ENCODE measurements around the gene SNAI3. TPM values are rescaled to one million over a fixed set of nuclear protein-coding genes. Genes with fewer than 3 reads are reported as not detected.
A peak's percentile ranks its signal among the peaks of the same experiment; 100 is the strongest.

SNAI3 gene
- total and polyA plus RNA-seq, 9 of the 15 experiments (the other 6 are each of a cell fraction or from before 2014, with no cell fraction given), result 0.04 to 4.1 (median 0.80) TPM; not detected in 1

DNA sequence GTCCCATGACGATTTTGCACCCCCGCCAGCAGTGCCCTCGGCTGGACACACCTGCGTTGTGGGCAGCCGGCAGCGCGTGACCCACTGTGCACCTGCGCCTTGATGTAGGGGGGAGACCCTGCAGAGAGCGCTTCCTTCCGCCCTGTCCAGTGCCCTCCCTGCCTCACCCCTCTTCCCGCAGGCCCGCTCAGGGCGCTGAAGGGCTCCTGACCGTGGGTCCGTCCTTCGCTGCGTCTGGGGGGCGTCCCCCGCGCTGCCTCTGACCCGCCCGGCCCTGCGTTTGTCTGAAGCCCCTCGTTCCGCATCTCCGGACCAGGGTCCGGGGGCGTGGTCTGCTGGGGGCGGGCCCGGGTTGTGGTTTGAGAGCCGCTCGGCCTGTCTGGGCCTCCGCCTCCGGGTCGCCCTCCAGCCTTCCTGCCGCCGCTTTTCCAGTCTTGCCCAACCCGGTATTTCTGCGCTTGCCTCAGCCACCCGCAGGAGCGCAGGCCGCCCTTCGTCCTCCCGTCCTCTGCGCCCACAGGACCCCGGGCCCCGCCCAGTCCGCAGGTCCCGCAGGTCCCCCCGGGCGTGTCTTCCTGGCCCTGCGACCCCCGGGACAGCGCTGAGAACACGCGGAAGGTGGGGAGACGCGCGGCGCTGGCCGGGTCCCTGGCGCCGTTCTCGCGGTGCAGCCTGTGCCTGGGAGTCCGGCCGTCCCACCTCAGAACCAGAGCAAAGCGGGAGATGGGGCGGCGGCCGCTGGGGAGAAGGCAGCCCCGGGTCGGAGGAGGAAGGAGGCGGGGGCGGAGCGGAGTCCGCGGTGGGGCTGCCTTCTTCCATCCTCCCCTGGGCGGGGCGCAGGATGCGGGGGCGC lies 51.9 kb downstream of the SNAI3 start (continued):
- no peak for TF ChIP-seq MCM7 (IDR thresholded peaks at IDR 0.05)
- TF ChIP-seq TAF9B (IDR thresholded peaks at IDR 0.05; ENCODE audit: partially characterized antibody), result no peak
- TF ChIP-seq MYBL2 (IDR thresholded peaks at IDR 0.05; ENCODE audit: low read depth), result no peak
- TF ChIP-seq MYBL2 (CRISPR knock-in tag; IDR thresholded peaks at IDR 0.05; ENCODE audit: borderline replicate concordance), result no peak
- TF ChIP-seq, protein P1, sequence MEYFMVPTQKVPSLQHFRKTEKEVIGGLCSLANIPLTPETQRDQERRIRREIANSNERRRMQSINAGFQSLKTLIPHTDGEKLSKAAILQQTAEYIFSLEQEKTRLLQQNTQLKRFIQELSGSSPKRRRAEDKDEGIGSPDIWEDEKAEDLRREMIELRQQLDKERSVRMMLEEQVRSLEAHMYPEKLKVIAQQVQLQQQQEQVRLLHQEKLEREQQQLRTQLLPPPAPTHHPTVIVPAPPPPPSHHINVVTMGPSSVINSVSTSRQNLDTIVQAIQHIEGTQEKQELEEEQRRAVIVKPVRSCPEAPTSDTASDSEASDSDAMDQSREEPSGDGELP (CRISPR knock-in tag; IDR thresholded peaks at IDR 0.05; ENCODE audit: borderline replicate concordance), result peak; percentile 58; the same call in 1 of the 2 replicates
- TF ChIP-seq, protein P2, sequence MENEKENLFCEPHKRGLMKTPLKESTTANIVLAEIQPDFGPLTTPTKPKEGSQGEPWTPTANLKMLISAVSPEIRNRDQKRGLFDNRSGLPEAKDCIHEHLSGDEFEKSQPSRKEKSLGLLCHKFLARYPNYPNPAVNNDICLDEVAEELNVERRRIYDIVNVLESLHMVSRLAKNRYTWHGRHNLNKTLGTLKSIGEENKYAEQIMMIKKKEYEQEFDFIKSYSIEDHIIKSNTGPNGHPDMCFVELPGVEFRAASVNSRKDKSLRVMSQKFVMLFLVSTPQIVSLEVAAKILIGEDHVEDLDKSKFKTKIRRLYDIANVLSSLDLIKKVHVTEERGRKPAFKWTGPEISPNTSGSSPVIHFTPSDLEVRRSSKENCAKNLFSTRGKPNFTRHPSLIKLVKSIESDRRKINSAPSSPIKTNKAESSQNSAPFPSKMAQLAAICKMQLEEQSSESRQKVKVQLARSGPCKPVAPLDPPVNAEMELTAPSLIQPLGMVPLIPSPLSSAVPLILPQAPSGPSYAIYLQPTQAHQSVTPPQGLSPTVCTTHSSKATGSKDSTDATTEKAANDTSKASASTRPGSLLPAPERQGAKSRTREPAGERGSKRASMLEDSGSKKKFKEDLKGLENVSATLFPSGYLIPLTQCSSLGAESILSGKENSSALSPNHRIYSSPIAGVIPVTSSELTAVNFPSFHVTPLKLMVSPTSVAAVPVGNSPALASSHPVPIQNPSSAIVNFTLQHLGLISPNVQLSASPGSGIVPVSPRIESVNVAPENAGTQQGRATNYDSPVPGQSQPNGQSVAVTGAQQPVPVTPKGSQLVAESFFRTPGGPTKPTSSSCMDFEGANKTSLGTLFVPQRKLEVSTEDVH (IDR thresholded peaks at IDR 0.05; ENCODE audit: low read depth, partially characterized antibody), result no peak
- TF ChIP-seq, protein P3, sequence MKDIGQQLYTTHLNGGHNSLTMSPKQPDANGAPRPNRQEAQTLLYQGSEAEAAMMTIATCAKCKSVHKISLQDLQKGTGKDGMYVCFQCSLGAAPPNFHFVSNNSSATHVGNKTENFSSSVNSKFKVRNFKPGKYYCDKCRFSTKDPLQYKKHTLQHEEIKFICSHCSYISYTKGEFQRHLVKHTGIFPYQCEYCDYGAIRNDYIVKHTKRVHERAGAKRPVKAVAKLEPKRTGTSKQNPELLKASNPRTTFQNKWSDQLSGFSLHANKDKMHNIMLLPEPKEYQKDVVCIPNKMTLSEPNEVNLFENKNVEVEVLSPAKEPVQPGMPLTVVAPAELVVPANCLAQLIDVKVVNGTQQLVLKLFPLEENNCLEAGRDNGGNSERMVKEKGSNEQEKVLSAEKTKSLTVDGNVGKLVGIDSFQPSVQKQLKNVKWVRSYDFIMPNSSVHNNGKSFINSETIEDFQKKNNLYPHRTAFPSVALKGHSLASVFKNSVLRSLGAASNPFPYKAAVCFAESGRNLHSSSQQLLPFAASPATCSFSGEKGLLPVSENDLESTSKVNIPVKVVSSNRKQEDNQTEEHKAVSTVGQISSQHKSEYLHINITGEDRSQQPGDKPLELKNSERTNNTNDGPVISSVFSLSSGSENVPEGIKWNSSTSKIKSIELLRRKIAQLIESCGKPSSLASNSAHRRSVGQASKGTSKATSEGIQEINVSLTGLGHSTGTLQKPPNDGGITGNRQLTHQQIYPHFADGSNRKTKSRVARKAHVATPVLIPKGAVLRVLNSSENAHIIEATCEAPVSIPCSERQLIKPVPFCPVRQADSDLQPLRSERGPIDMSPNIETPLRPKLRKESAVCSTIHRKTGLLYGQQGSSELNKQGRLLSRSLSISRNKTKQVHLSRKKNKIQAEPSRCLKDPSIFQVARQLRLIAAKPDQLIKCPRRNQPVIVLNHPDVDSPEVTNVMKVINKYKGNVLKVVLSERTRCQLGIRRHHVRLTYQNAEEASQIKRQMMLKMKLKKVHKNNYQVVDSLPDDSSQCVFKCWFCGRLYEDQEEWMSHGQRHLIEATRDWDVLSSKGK (CRISPR knock-in tag; IDR thresholded peaks at IDR 0.05), result no peak
- peak; percentile 69; the same call in 1 of the 2 replicates for TF ChIP-seq ZNF263 (CRISPR knock-in tag; IDR thresholded peaks at IDR 0.05; ENCODE audit: borderline replicate concordance)
- no peak for TF ChIP-seq BRCA1 (IDR thresholded peaks at IDR 0.05)
- TF ChIP-seq BRCA1 (CRISPR knock-in tag; IDR thresholded peaks at IDR 0.05), result no peak
- no peak for TF ChIP-seq BHLHE40 (IDR thresholded peaks at IDR 0.05; ENCODE audit: low read length)
- TF ChIP-seq ZZZ3 (IDR thresholded peaks at IDR 0.05), result no peak
- no peak for TF ChIP-seq ZFPM2 (CRISPR knock-in tag; IDR thresholded peaks at IDR 0.05)
- TF ChIP-seq, protein P4, sequence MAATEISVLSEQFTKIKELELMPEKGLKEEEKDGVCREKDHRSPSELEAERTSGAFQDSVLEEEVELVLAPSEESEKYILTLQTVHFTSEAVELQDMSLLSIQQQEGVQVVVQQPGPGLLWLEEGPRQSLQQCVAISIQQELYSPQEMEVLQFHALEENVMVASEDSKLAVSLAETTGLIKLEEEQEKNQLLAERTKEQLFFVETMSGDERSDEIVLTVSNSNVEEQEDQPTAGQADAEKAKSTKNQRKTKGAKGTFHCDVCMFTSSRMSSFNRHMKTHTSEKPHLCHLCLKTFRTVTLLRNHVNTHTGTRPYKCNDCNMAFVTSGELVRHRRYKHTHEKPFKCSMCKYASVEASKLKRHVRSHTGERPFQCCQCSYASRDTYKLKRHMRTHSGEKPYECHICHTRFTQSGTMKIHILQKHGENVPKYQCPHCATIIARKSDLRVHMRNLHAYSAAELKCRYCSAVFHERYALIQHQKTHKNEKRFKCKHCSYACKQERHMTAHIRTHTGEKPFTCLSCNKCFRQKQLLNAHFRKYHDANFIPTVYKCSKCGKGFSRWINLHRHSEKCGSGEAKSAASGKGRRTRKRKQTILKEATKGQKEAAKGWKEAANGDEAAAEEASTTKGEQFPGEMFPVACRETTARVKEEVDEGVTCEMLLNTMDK (IDR thresholded peaks at IDR 0.05; ENCODE audit: borderline replicate concordance, insufficient read depth, low read depth, low read length, poor library complexity, severe bottlenecking), result no peak
- TF ChIP-seq ZNF239 (CRISPR knock-in tag; IDR thresholded peaks at IDR 0.05), result no peak
- TF ChIP-seq, protein P5, sequence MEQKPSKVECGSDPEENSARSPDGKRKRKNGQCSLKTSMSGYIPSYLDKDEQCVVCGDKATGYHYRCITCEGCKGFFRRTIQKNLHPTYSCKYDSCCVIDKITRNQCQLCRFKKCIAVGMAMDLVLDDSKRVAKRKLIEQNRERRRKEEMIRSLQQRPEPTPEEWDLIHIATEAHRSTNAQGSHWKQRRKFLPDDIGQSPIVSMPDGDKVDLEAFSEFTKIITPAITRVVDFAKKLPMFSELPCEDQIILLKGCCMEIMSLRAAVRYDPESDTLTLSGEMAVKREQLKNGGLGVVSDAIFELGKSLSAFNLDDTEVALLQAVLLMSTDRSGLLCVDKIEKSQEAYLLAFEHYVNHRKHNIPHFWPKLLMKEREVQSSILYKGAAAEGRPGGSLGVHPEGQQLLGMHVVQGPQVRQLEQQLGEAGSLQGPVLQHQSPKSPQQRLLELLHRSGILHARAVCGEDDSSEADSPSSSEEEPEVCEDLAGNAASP (IDR thresholded peaks at IDR 0.05), result no peak
- no peak for TF ChIP-seq PYGO2 (tag; IDR thresholded peaks at IDR 0.05)

Measured in K562 (cell line).